Activated B cell treated with CpG ODN at 0.5 μM for 24 hours (primary cell): ENCODE measurements around the gene HES4. TPM values are rescaled to one million over a fixed set of nuclear protein-coding genes. Genes with fewer than 3 reads are reported as not detected.
"Not testable (repeated sequence)": the region's sequence is repeated elsewhere in the genome, so short reads cannot be mapped to it uniquely, and the experiment has no call there.

Source experiments
- ATAC-seq: fragments of 200-7000 bp; cut with Tn5 transposase; one replicate; pipeline ENCODE4 v1.10.0; 2021; ENCODE audit warnings: low read depth, mild to moderate bottlenecking, moderate library complexity
- CTCF ChIA-PET: fragments of 350-600 bp; sonication (Branson Sonifier 250); formaldehyde crosslinking; loops from one replicate; lab custom pipeline; 2021; ENCODE audit warnings: antibody characterized with exemption; lab: Charles Lee
- POLR2A ChIA-PET: fragments of 350-600 bp; sonication (Branson Sonifier 250); formaldehyde crosslinking; loops from one replicate; lab custom pipeline; 2021; ENCODE audit warnings: antibody characterized with exemption; lab: Charles Lee
- DNase-seq: peaks from one replicate; pipeline ENCODE4 v3.0.0; 2022
- H3K27ac Mint-ChIP-seq: one replicate; pipeline ENCODE4 v1.8.0; 2020; ENCODE audit warnings: mixed read lengths
- H3K27me3 Mint-ChIP-seq: one replicate; pipeline ENCODE4 v1.8.0; 2021; ENCODE audit warnings: mixed read lengths
- H3K36me3 Mint-ChIP-seq: one replicate; pipeline ENCODE4 v1.8.0; 2021; ENCODE audit warnings: low read depth, mixed read lengths
- H3K4me1 Mint-ChIP-seq: one replicate; pipeline ENCODE4 v1.8.0; 2021; ENCODE audit warnings: mixed read lengths
- H3K4me3 Mint-ChIP-seq: one replicate; pipeline ENCODE4 v1.8.0; 2020; ENCODE audit warnings: mild to moderate bottlenecking, mixed read lengths
- H3K9me3 Mint-ChIP-seq: one replicate; pipeline ENCODE4 v1.8.0; 2020; ENCODE audit warnings: mixed read lengths
- CTCF ChIP-seq: fragments of 200-600 bp; IDR thresholded peaks from one replicate; pipeline ENCODE4 v1.8.0; 2022; ENCODE audit warnings: antibody characterized with exemption, mild to moderate bottlenecking
- intact Hi-C: fragments of 100-400 bp; cut with micrococcal nuclease; formaldehyde crosslinking; loops from one replicate; pipeline ENCODE4 v1.15.1; 2024
- total RNA-seq: library from RNA; stranded (reverse); gene quantifications from 2 replicates; pipeline ENCODE4 v1.2.3, GENCODE V29; 2022

HES4 gene
- total RNA-seq, 1 donor from 2014 or later, result 0.67 TPM

GRCh38 chr1:1019122-1019999, 19.5 kb upstream of the HES4 start:
- Mint-ChIP-seq H3K27me3 (peaks cover 4% of the 10 kb centered on the region), H3K9me3 (no peaks in the 10 kb centered on the region), H3K27ac (no peak overlapping the region), H3K36me3 (no peaks in the 10 kb centered on the region), H3K4me1 (peaks cover 14% of the 10 kb centered on the region), H3K4me3 (peak overlapping the region; percentile 72)
- CTCF ChIA-PET, result interaction anchor here (1.0 to 1.4 kb wide), 5 partner anchors 13 to 286 kb away, joined by 3 to 8 read pairs (median 4); no protein-coding TSS in a partner anchor
- ATAC-seq (peak; percentile 87), DNase-seq (peak; percentile 84)
- no peak for TF ChIP-seq CTCF
- POLR2A ChIA-PET, result interaction anchor here (0.6 to 2.0 kb wide), 7 partner anchors 13 to 387 kb away, joined by 3 to 14 read pairs (median 3); no protein-coding TSS in a partner anchor
- intact Hi-C loops, result loop anchor here (1.0 to 2.0 kb wide), 2 partner anchors 17 to 45 kb away; no protein-coding TSS in a partner anchor

- H3K36me3 Mint-ChIP-seq, DNase-seq, H3K9me3 Mint-ChIP-seq, H3K27me3 Mint-ChIP-seq, ATAC-seq, H3K27ac Mint-ChIP-seq, H3K4me3 Mint-ChIP-seq: not testable (repeated sequence)
- ChIA-PET CTCF (interaction anchor here (1.4 kb wide), 1 partner anchor 16 kb away, joined by 4 read pairs; no protein-coding TSS in a partner anchor), POLR2A (interaction anchor here (0.6 to 2.0 kb wide), 2 partner anchors 16 to 45 kb away, joined by 4 to 14 read pairs; no protein-coding TSS in a partner anchor)
- intact Hi-C loops, result loop anchor here (2.0 kb wide), 1 partner anchor 16 kb away; no protein-coding TSS in a partner anchor
- peaks cover 24% of the 10 kb centered on the region for H3K4me1 Mint-ChIP-seq
These were observed 18.4 kb upstream of the HES4 start for GRCh38 chr1:1018321-1018685.

GRCh38 chr1:1017397-1018320, 17.8 kb upstream of the HES4 start:
- POLR2A ChIA-PET, H3K27me3 Mint-ChIP-seq, ATAC-seq, H3K4me3 Mint-ChIP-seq, H3K36me3 Mint-ChIP-seq, H3K27ac Mint-ChIP-seq, H3K9me3 Mint-ChIP-seq, DNase-seq, CTCF ChIA-PET: not testable (repeated sequence)
- peaks cover 30% of the 10 kb centered on the region for H3K4me1 Mint-ChIP-seq
- intact Hi-C loops, result loop anchor here (2.0 kb wide), 1 partner anchor 15 kb away; no protein-coding TSS in a partner anchor

- H3K4me3 Mint-ChIP-seq, result no peak overlapping the region
- ATAC-seq, result no peak
- no peak for DNase-seq
- no peak overlapping the region for H3K27ac Mint-ChIP-seq
- intact Hi-C loops, result loop anchor here (5.0 kb wide), 1 partner anchor 257 kb away; the partner anchor contains the start of gene UBE2J2
- ChIA-PET POLR2A (interaction anchor here (0.5 to 1.6 kb wide), 2 partner anchors 49 to 1511 kb away, joined by 3 to 5 read pairs; partner anchors contain the start of gene PANK4), CTCF (interaction anchor here (1.0 to 2.5 kb wide), 4 partner anchors 11 to 108 kb away, joined by 3 to 14 read pairs (median 4); no protein-coding TSS in a partner anchor)
- peaks cover 7% of the 10 kb centered on the region for H3K36me3 Mint-ChIP-seq
- TF ChIP-seq CTCF, result no peak
- H3K9me3 Mint-ChIP-seq, result no peaks in the 10 kb centered on the region
- no peaks in the 10 kb centered on the region for H3K27me3 Mint-ChIP-seq
- peaks cover 30% of the 10 kb centered on the region for H3K4me1 Mint-ChIP-seq
These were observed 15.1 kb upstream of the HES4 start for GRCh38 chr1:1014799-1015681.

GRCh38 chr1:1013922-1014648, 14.2 kb upstream of the HES4 start:
- Mint-ChIP-seq H3K9me3 (no peaks in the 10 kb centered on the region), H3K4me3 (peak overlapping the region; percentile 98), H3K27me3 (peaks cover 2% of the 10 kb centered on the region), H3K36me3 (peaks cover 7% of the 10 kb centered on the region), H3K27ac (peak overlapping the region; percentile 97), H3K4me1 (peaks cover 30% of the 10 kb centered on the region)
- no peak for TF ChIP-seq CTCF
- POLR2A ChIA-PET, result interaction anchor here (0.6 to 2.2 kb wide), 12 partner anchors 8 to 361 kb away, joined by 3 to 20 read pairs (median 4); partner anchors contain the start of gene AURKAIP1
- intact Hi-C loops, result loop anchor here (1.0 to 5.0 kb wide), 3 partner anchors 12 to 258 kb away; partner anchors contain the start of gene UBE2J2
- ATAC-seq (no peak), DNase-seq (no peak)
- CTCF ChIA-PET, result interaction anchor here (1.0 to 2.5 kb wide), 6 partner anchors 12 to 278 kb away, joined by 3 to 14 read pairs (median 4); no protein-coding TSS in a partner anchor
